HG02678 (cell line): ENCODE results near the gene ASMT.
"Not testable (repeated sequence)": the region's sequence is repeated elsewhere in the genome, so short reads cannot be mapped to it uniquely, and the experiment has no call there.

Source experiments
- ATAC-seq: cut with Tn5 transposase; IDR thresholded peaks from one replicate; pipeline ENCODE4 v1.9.1; 2021; ENCODE audit warnings: mild to moderate bottlenecking, moderate library complexity; ENCODE audit not compliant: unreplicated experiment

The ASMT gene

GRCh38 chrX:1597345-1598020 lies 17.4 kb upstream of the ASMT start:
- no peak for ATAC-seq

DNA sequence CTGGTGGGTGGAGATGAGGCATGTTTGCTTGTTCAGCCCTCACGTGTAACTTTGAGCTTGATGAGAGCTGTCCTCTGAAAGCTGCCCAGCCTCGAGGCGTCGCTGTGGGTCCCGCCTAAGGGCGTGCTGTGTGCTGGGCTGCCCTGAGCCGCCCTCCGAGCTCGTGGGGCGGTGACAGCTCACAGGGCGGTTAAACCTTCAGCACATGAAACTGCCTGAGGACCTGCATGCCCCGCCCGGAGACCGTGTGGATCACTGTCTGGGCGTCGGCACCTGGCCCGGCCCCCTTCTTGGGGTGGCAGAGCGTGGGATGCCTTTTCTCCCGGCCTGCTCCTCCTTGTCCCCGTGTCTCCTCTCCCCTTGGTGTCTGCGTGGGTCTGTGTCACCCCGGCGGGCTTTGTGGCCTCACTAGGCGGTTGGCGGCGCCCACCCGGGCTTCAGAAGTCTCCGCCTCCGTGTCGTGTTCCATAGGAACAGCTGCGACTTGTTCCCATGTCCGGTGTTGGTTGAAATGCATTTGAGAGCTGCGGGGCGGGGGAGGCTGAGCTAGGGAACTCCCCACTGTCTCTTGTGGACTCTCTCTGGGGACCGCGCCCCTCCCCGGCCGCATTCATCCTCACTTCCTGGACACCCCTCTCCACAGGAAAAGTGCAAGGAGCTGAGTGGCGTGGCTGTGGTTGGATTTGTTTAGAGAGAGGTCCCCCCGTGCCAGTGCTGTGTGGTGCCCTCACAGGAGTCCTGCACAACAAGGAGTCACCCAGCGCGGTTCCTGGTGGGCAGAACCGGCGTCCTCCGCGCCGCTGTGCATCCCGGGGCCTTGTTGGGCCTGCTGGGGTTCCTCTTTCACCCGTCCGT lies 16.6 kb upstream of the ASMT start:
- no peak for ATAC-seq

DNA sequence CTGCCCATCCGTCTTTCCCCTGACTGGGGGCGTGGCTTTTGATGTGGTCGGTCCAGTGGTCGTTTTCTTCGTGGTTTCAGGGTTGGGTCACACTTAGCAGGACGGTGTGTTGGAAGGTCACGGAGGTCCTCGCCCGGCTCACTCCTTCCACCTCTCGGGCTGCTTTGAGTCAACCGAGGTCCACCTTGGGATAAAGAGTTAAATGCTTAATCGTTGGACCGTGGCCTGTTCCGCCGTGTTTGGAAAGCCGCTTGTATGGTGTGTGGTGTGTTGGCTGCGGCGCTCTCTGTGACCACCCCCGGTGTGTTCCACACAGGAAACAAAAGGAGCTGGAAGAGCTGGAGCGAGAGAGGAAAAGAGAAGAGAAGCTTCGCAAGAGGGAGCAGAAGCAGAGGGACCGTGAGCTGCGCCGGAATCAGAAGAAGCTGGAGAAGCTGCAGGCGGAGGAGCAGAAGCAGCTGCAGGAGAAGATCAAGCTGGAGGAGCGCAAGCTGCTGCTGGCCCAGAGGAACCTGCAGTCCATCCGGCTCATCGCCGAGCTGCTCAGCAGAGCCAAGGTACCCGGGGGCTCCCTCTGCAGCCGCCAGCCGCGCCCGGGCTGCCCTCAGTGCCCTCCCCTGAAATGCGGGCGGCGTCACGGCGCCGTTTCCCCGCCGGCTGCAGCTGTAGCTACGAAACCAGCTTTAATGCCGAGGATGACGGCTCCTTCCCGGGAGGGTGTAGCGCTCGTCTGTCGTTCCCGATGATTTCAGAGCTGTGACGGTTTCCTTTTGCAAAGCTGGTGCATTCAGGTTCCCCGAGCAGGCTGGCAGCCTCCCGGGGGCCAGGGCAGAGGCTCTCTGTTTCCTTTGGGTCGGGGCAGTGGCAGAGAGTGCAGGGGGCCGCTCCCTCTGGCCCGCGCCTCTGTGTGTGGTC lies 15.7 kb upstream of the ASMT start:
- ATAC-seq, result no peak

DNA sequence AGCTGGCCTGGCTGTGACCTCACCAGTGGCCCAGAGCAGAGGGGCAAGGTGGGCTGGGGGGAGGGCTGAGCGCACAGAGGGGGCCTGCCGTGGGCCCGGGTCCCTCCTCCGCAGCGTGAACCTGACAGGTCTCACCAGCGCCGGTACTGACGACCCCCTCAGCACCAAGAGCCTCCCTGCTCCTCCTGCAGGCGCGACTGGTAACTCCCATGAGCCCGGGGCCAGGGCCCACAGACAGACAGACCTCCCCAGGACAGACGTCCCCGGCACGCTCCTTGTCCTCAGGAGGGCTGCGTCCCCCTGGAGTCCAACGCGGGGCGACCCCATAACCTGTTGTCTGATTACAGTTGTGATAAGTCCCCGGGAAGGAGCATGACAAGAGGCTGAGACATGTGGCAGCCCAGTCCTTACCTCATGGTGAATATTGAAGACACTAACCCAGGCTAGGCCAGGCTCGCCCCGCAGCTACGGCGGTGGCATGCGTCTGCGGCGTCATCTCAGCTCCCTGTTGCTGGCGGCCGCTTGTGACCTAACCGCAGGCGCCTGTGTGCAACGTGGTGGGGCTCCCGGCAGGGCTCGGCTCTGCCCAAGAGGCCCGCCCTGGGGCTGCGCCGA lies 15.0 kb upstream of the ASMT start:
- ATAC-seq, result no peak

DNA sequence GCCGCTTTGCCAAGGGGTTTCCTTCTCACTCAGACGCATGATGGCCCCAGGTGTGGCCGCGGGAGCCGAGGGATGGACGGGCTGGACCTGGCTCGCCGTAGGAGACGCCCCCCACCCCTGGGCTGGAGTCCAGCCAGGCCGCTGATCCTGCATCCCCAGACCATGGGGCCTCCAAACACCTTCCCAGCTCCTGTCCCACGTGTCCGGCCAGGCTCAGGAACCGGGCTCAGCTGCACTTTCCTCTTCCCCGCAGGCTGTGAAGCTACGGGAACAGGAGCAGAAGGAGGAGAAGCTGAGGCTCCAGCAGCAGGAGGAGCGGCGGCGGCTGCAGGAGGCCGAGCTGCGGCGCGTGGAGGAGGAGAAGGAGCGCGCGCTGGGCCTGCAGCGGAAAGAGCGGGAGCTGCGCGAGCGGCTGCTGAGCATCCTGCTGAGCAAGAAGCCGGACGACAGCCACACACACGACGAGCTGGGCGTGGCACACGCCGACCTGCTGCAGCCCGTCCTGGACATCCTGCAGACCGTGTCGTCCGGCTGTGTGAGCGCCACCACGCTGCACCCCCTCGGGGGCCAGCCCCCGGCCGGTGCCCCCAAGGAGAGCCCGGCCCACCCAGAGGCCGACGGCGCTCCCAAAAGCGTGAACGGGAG lies 14.3 kb upstream of the ASMT start:
- ATAC-seq, result no peak

- ATAC-seq, result no peak
These were observed 13.7 kb upstream of the ASMT start for GRCh38 chrX:1601051-1601767.

GRCh38 chrX:1601768-1602085 lies 13.1 kb upstream of the ASMT start:
- no peak for ATAC-seq

GRCh38 chrX:1602299-1602698 lies 12.6 kb upstream of the ASMT start:
- no peak for ATAC-seq

DNA sequence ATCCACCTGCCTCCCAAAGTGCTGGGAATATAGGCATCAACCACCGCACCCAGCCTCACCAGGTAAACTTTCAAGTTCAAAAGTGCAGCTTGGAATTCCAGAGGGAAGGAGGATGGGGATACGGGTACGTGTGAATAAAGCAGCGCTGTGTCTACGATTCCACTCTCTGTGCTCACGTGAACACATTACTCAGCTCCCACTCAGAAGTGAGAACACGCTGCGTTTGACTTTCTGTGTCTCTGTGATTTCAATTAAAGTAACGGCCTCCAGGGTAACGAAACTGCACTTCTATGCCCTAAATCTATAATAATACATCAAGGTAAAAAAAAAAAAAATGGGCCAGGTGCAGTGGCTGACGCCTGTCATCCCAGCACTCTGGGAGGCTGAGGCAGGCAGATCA lies 8.4 kb upstream of the ASMT start:
- no peak for ATAC-seq

GRCh38 chrX:1609311-1609710 lies 5.5 kb upstream of the ASMT start:
- ATAC-seq, result no peak

DNA sequence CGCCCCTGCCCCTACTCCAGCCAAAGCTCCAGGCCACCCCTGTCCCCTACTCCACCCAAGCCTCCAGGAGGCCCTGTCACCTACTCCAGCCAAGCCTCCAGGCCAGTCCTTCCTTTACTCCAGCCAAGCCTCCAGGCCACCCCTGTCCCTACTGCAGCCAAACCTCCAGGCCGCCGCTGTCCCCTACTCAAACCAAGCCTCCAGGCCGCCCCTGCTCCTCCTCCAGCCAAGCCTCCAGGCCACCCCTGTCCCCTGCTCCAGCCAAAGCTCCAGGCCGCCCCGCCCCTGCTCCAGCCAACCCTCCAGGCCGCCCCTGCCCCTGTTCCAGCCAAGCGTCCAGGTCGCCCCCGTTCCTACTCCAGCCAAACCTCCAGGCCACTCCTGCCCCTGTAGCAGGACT lies 5.1 kb upstream of the ASMT start:
- no peak for ATAC-seq

GRCh38 chrX:1610166-1610565 lies 4.7 kb upstream of the ASMT start:
- ATAC-seq, result no peak

GRCh38 chrX:1610736-1611135 lies 4.1 kb upstream of the ASMT start:
- no peak for ATAC-seq

DNA sequence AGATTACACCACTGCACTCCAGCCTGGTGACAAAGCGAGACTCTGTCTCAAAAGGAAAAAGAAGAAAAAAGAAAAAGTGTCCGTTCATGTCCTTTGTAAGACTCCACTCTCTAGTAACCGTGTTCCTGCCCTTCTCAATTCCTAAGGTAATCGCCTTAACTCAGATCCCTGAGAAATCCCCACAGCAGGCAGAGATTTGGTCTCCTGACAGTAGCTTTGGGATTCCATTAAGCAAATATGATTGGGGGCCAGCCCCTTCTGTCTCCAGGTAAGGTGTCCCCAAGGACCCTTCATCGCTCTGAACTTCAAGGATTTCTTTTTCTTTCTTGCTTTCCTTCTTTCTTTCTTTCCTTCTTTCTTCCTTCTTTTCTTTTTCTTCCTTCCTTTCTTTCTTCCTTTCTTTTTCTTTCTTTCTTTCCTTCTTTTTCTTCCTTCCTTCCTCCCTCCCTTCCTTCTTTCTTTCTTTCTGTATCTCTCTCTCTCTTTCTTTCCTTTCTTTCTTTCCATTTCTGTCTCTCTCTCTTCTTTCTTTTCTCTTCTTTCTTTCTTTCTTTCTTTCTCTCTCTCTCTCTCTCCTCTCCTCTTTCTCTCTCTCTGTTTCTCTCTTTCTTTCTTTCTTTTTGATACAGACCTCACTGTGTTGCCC lies 2.1 kb upstream of the ASMT start:
- ATAC-seq, result no peak

DNA sequence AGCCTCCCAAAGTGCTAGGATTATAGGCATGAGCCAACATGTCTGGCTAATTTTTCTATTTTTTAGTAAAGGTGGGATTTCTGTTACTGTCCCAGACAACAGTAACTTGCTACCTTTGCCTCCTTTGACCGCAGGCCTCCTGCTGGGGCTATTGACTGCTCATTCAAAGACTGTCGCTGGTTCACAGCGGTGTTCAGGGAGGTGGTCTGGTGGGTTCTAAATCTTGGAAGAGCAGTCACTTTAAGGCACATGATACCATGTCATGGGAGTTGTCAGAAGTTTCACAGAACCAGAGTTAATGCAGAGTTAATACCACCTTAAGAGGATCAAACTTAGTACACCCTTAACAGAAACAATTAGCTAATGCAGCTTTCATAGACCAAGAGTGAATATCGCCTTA lies 3.8 kb downstream of the ASMT start:
- ATAC-seq, result no peak

GRCh38 chrX:1623691-1624090 lies 8.8 kb downstream of the ASMT start:
- no peak for ATAC-seq

DNA sequence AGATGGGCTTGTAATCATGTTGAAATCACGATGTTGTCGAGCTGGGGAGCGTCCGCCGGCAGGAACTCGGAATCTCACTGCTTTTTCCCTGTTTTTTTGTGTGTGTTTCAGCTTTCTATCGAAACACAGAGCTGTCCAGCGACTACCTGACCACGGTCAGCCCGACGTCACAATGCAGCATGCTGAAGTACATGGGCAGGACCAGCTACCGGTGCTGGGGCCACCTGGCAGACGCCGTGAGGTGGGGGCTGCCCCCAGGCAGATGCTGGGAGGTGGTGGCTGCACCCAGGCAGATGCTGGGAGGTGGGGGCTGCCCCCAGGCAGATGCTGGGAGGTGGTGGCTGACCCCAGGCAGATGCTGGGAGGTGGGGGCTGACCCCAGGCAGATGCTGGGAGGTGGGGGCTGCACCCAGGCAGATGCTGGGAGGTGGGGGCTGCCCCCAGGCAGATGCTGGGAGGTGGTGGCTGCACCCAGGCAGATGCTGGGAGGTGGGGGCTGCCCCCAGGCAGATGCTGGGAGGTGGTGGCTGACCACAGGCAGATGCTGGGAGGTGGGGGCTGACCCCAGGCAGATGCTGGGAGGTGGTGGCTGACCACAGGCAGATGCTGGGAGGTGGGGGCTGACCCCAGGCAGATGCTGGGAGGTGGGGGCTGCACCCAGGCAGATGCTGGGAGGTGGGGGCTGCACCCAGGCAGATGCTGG lies 9.4 kb downstream of the ASMT start:
- ATAC-seq, result not testable (repeated sequence)

- not testable (repeated sequence) for ATAC-seq
These were observed 10.0 kb downstream of the ASMT start for GRCh38 chrX:1624861-1625215.

GRCh38 chrX:1629244-1629643 lies 14.4 kb downstream of the ASMT start:
- no peak for ATAC-seq
